Left ventricle myocardium inferior (tissue), 1 donor: Measurements from ENCODE around the gene CFDP1. TPM values are rescaled to one million over a fixed set of nuclear protein-coding genes. Genes with fewer than 3 reads are reported as not detected.

ENCODE experiments used
- DNase-seq: peaks from one replicate; pipeline ENCODE4 v3.0.0-alpha.2; 2020
- H3K27ac ChIP-seq: fragments of 200-600 bp; replicated peaks from 2 replicates; pipeline ENCODE4 v1.8.0; 2021
- H3K27me3 ChIP-seq: fragments of 200-600 bp; 2 replicates; pipeline ENCODE4 v1.8.0; 2021; ENCODE audit warnings: low read depth
- H3K36me3 ChIP-seq: fragments of 200-600 bp; 2 replicates; pipeline ENCODE4 v1.8.0; 2021
- H3K4me1 ChIP-seq: fragments of 200-600 bp; 2 replicates; pipeline ENCODE4 v1.8.0; 2021
- H3K4me3 ChIP-seq: fragments of 200-600 bp; 2 replicates; pipeline ENCODE4 v1.8.0; 2021; ENCODE audit warnings: mild to moderate bottlenecking, moderate library complexity
- H3K9me3 ChIP-seq: fragments of 200-600 bp; replicated peaks from 2 replicates; pipeline ENCODE4 v1.8.0; 2021
- intact Hi-C: fragments of 100-400 bp; cut with micrococcal nuclease; formaldehyde crosslinking; loops from one replicate; pipeline ENCODE4 v1.11.0; 2022
- total RNA-seq: library from RNA; stranded (reverse); fragmentation: NEBNext Ultra II Directional; extraction: Animal tissue kit (Norgen Biotek cat#: 25700); gene quantifications from one replicate; pipeline ENCODE4 v1.2.1, GENCODE V29; 2021
- TF ChIP-seq, protein P1 (sequence below): fragments of 200-600 bp; IDR thresholded peaks from 2 replicates; pipeline ENCODE4 v1.8.0; 2021; ENCODE audit warnings: antibody characterized with exemption, mild to moderate bottlenecking, borderline replicate concordance
- donor health status: DM: no; HTN: yes; CAD: no; lungs with severe emphysema.

CFDP1 gene
- total RNA-seq, 1 donor from 2014 or later: 24.9 TPM

DNA sequence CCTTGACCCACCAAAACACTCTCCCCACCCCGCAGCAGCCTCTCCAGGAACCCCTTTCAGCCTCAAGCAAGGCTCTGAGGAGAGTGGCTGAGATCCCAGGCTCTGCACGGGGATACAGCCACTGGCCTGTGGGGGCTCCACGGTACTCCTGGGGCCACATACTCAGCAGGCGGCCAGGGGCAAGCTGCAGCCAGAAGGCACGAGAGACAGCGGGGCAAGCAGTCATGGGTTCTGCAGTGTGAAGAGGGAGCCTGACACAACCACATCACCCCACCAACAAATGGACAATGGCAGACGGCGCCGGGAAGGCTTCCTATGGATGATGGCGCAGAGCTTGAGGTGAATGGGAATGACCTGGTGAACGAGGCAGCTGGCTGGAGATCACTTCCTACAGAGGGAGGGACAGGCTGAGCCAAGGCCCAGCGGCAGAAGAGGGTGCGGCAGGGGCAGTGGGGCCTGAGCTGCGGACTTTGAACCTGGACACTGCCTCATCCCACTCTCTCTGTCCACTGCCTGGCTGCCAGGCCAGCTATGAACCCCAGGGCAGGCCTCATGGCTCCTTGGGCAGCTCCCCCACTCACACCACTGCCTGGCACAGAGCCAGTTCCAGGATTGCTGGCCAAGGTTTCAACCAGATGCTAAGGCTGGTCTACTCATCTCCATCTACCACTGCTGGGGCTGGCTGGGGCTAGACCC lies 171.1 kb downstream of the CFDP1 start:
- intact Hi-C loops: no loop called here
- H3K27ac ChIP-seq: peak overlapping the region; percentile 98
- H3K9me3 ChIP-seq: no peaks in the 10 kb centered on the region
- TF ChIP-seq, protein P1, sequence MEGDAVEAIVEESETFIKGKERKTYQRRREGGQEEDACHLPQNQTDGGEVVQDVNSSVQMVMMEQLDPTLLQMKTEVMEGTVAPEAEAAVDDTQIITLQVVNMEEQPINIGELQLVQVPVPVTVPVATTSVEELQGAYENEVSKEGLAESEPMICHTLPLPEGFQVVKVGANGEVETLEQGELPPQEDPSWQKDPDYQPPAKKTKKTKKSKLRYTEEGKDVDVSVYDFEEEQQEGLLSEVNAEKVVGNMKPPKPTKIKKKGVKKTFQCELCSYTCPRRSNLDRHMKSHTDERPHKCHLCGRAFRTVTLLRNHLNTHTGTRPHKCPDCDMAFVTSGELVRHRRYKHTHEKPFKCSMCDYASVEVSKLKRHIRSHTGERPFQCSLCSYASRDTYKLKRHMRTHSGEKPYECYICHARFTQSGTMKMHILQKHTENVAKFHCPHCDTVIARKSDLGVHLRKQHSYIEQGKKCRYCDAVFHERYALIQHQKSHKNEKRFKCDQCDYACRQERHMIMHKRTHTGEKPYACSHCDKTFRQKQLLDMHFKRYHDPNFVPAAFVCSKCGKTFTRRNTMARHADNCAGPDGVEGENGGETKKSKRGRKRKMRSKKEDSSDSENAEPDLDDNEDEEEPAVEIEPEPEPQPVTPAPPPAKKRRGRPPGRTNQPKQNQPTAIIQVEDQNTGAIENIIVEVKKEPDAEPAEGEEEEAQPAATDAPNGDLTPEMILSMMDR: no peak
- peak; percentile 36 for DNase-seq
- H3K27me3 ChIP-seq: no peaks in the 10 kb centered on the region
- peak overlapping the region; percentile 100 for H3K4me3 ChIP-seq
- no peaks in the 10 kb centered on the region for H3K36me3 ChIP-seq
- H3K4me1 ChIP-seq: peaks cover 96% of the 10 kb centered on the region

GRCh38 chr16:75261590-75262078 lies 171.7 kb downstream of the CFDP1 start:
- Histone ChIP-seq H3K9me3 (no peaks in the 10 kb centered on the region), H3K4me1 (peaks cover 96% of the 10 kb centered on the region), H3K27ac (peak overlapping the region; percentile 98), H3K27me3 (no peaks in the 10 kb centered on the region), H3K36me3 (no peaks in the 10 kb centered on the region), H3K4me3 (no peak overlapping the region)
- no peak for DNase-seq
- intact Hi-C loops: no loop called here
- TF ChIP-seq, protein P1: no peak

GRCh38 chr16:75260851-75261589 lies 172.3 kb downstream of the CFDP1 start:
- Histone ChIP-seq H3K4me3 (no peak overlapping the region), H3K4me1 (peaks cover 96% of the 10 kb centered on the region), H3K9me3 (no peaks in the 10 kb centered on the region), H3K27me3 (no peaks in the 10 kb centered on the region), H3K36me3 (no peaks in the 10 kb centered on the region), H3K27ac (peak overlapping the region; percentile 98)
- intact Hi-C loops: no loop called here
- TF ChIP-seq, protein P1: no peak
- no peak for DNase-seq

GRCh38 chr16:75258807-75259141 lies 174.5 kb downstream of the CFDP1 start:
- H3K36me3 ChIP-seq: no peaks in the 10 kb centered on the region
- H3K4me3 ChIP-seq: no peak overlapping the region
- H3K27me3 ChIP-seq: no peaks in the 10 kb centered on the region
- no peaks in the 10 kb centered on the region for H3K9me3 ChIP-seq
- H3K27ac ChIP-seq: no peak overlapping the region
- intact Hi-C loops: no loop called here
- H3K4me1 ChIP-seq: peaks cover 98% of the 10 kb centered on the region
- DNase-seq: no peak
- TF ChIP-seq, protein P1: no peak

- no peak overlapping the region for H3K4me3 ChIP-seq
- TF ChIP-seq, protein P1: no peak
- H3K36me3 ChIP-seq: no peaks in the 10 kb centered on the region
- peak overlapping the region; percentile 98 for H3K27ac ChIP-seq
- no peaks in the 10 kb centered on the region for H3K9me3 ChIP-seq
- H3K27me3 ChIP-seq: no peaks in the 10 kb centered on the region
- DNase-seq: no peak
- intact Hi-C loops: no loop called here
- peaks cover 98% of the 10 kb centered on the region for H3K4me1 ChIP-seq
These were observed 175.2 kb downstream of the CFDP1 start for GRCh38 chr16:75257886-75258806.
